Natural killer cell (primary cell): ENCODE measurements around the gene SEC14L2. TPM values are rescaled to one million over a fixed set of nuclear protein-coding genes. Genes with fewer than 3 reads are reported as not detected.
A peak's percentile ranks its signal among the peaks of the same experiment; 100 is the strongest.
"Not testable (repeated sequence)": the region's sequence is repeated elsewhere in the genome, so short reads cannot be mapped to it uniquely, and the experiment has no call there.

Source experiments
- ATAC-seq, 3 donors: fragments of 150-1000 bp in 2 of 3; fragments of 200-7000 bp in 1 of 3; cut with Tn5 transposase; 1 replicate in 1 of 3; 2 replicates in 2 of 3; pipeline ENCODE4 v1.10.0; 2021; ENCODE audit warnings: mild to moderate bottlenecking in 2 of 3, moderate library complexity in 2 of 3
- DNase-seq, 2 donors: peaks; one replicate each; pipeline versions ENCODE4 v3.0.0 to v3.0.0-alpha.2; 2013 to 2021; ENCODE audit warnings: mixed read lengths in 1 of 2
- H3K27ac ChIP-seq: one replicate; pipeline ENCODE4 v1.5.1; 2013; ENCODE audit warnings: mild to moderate bottlenecking, low read length
- H3K27me3 ChIP-seq: one replicate; pipeline ENCODE4 v1.6.1; 2013; ENCODE audit warnings: low read length; ENCODE audit not compliant: control insufficient read depth, insufficient read depth
- H3K36me3 ChIP-seq: one replicate; pipeline ENCODE4 v1.6.1; 2013; ENCODE audit warnings: low read length; ENCODE audit not compliant: control insufficient read depth, insufficient read depth
- H3K4me1 ChIP-seq: one replicate; pipeline ENCODE4 v1.6.1; 2013; ENCODE audit warnings: low read length; ENCODE audit not compliant: control insufficient read depth, insufficient read depth
- H3K4me3 ChIP-seq: one replicate; pipeline ENCODE4 v1.5.1; 2013; ENCODE audit warnings: low read length
- H3K9me3 ChIP-seq: one replicate; pipeline ENCODE4 v1.6.1; 2013; ENCODE audit warnings: low read length; ENCODE audit not compliant: control insufficient read depth, insufficient read depth
- H3K27ac Mint-ChIP-seq, 2 donors: one replicate each; pipeline ENCODE4 v1.8.0; 2022; ENCODE audit warnings: mild to moderate bottlenecking in 2 of 2, mixed read lengths in 2 of 2, moderate library complexity in 1 of 2
- H3K27me3 Mint-ChIP-seq, 2 donors: one replicate each; pipeline ENCODE4 v1.8.0; 2022; ENCODE audit warnings: low read depth in 2 of 2, mixed read lengths in 2 of 2
- H3K36me3 Mint-ChIP-seq: one replicate; pipeline ENCODE4 v1.8.0; 2022; ENCODE audit warnings: mixed read lengths
- H3K4me1 Mint-ChIP-seq, 2 donors: one replicate each; pipeline ENCODE4 v1.8.0; 2022; ENCODE audit warnings: mixed read lengths in 2 of 2
- H3K4me3 Mint-ChIP-seq: one replicate; pipeline ENCODE4 v1.8.0; 2022; ENCODE audit warnings: mild to moderate bottlenecking, moderate library complexity, mixed read lengths
- H3K9me3 Mint-ChIP-seq, 2 donors: one replicate each; pipeline ENCODE4 v1.8.0; 2022; ENCODE audit warnings: mixed read lengths in 2 of 2
- CTCF ChIP-seq: fragments of 200-600 bp; IDR thresholded peaks from one replicate; pipeline ENCODE4 v1.8.0; 2022; ENCODE audit warnings: antibody characterized with exemption
- WGBS: methylation state at CpG from one replicate; pipeline ENCODE4 v1.1.7; 2013; ENCODE audit warnings: missing lambda C conversion rate; ENCODE audit not compliant: insufficient coverage; 5-methylcytosine and 5-hydroxymethylcytosine counted together
- intact Hi-C: fragments of 100-400 bp; cut with micrococcal nuclease; formaldehyde crosslinking; loops from one replicate; pipeline ENCODE4 v1.14.2; 2022
- total RNA-seq, 4 donors: library from RNA; stranded (reverse); fragments of 120-200 nt in 1 of 4; gene quantifications; one replicate each; pipeline versions ENCODE4 v1.2.3 to v1.2.4, GENCODE V29; 2013 to 2022

SEC14L2 gene
- total RNA-seq, 3 donors from 2014 or later (not counting 1 experiment from before 2014, with no cell fraction given): 0.71 to 6.6 (median 2.7) TPM

- no peak overlapping the region for H3K27ac Mint-ChIP-seq
- peaks cover 28% of the 10 kb centered on the region for H3K27me3 ChIP-seq
- peaks cover 38% of the 10 kb centered on the region in 2 donors for H3K27me3 Mint-ChIP-seq
- DNase-seq: peak in 1 of 2 donors; percentile 44
- 73% methylated on average over 25 of the region's 25 CpGs for WGBS
- peaks cover 13 to 24% of the 10 kb centered on the region in 2 donors for H3K4me1 Mint-ChIP-seq
- no peak overlapping the region for H3K27ac ChIP-seq
- no peaks in the 10 kb centered on the region for H3K9me3 Mint-ChIP-seq
- H3K4me3 ChIP-seq: no peak overlapping the region
- TF ChIP-seq CTCF: no peak
- intact Hi-C loops: no loop called here
- H3K4me1 ChIP-seq: peaks cover 28% of the 10 kb centered on the region
- H3K4me3 Mint-ChIP-seq: peak overlapping the region; percentile 40
- no peaks in the 10 kb centered on the region for H3K36me3 ChIP-seq
- H3K36me3 Mint-ChIP-seq: no peaks in the 10 kb centered on the region
- no peaks in the 10 kb centered on the region for H3K9me3 ChIP-seq
- ATAC-seq: peak in 1 of 3 donors; percentile 24
These were observed 2.2 kb downstream of the SEC14L2 start for GRCh38 chr22:30398685-30399680.

GRCh38 chr22:30399718-30400117 lies 2.9 kb downstream of the SEC14L2 start:
- H3K36me3 Mint-ChIP-seq: no peaks in the 10 kb centered on the region
- ATAC-seq: no peak
- DNase-seq: no peak
- Histone ChIP-seq H3K9me3 (no peaks in the 10 kb centered on the region), H3K27ac (no peak overlapping the region), H3K4me3 (no peak overlapping the region), H3K27me3 (peaks cover 28% of the 10 kb centered on the region), H3K4me1 (peaks cover 28% of the 10 kb centered on the region), H3K36me3 (no peaks in the 10 kb centered on the region)
- intact Hi-C loops: no loop called here
- no peak overlapping the region for H3K27ac Mint-ChIP-seq
- TF ChIP-seq CTCF: no peak
- no peaks in the 10 kb centered on the region for H3K9me3 Mint-ChIP-seq
- H3K4me3 Mint-ChIP-seq: no peak overlapping the region
- H3K4me1 Mint-ChIP-seq: peaks cover 13 to 24% of the 10 kb centered on the region in 2 donors
- 90% methylated on average over 4 of the region's 5 CpGs for WGBS
- H3K27me3 Mint-ChIP-seq: peaks cover 36% of the 10 kb centered on the region in 2 donors

GRCh38 chr22:30400159-30400558 lies 3.3 kb downstream of the SEC14L2 start:
- Histone ChIP-seq H3K27ac (no peak overlapping the region), H3K27me3 (peaks cover 28% of the 10 kb centered on the region), H3K36me3 (no peaks in the 10 kb centered on the region), H3K4me1 (peaks cover 28% of the 10 kb centered on the region), H3K4me3 (no peak overlapping the region), H3K9me3 (no peaks in the 10 kb centered on the region)
- peaks cover 32 to 33% of the 10 kb centered on the region in 2 donors for H3K27me3 Mint-ChIP-seq
- no peak for DNase-seq
- H3K36me3 Mint-ChIP-seq: no peaks in the 10 kb centered on the region
- no peaks in the 10 kb centered on the region for H3K9me3 Mint-ChIP-seq
- intact Hi-C loops: no loop called here
- no peak overlapping the region for H3K27ac Mint-ChIP-seq
- no peak overlapping the region for H3K4me3 Mint-ChIP-seq
- no peak for ATAC-seq
- WGBS: 84% methylated on average over 1 of the region's 1 CpG
- TF ChIP-seq CTCF: no peak
- peaks cover 13 to 24% of the 10 kb centered on the region in 2 donors for H3K4me1 Mint-ChIP-seq

GRCh38 chr22:30401024-30401423 lies 4.2 kb downstream of the SEC14L2 start:
- 100% methylated on average over 2 of the region's 3 CpGs for WGBS
- H3K9me3 ChIP-seq, intact Hi-C loops, H3K27ac ChIP-seq, H3K4me3 Mint-ChIP-seq, H3K27ac Mint-ChIP-seq, DNase-seq, H3K4me3 ChIP-seq, H3K36me3 ChIP-seq, ATAC-seq, H3K9me3 Mint-ChIP-seq, H3K36me3 Mint-ChIP-seq: not testable (repeated sequence)
- Mint-ChIP-seq H3K27me3 (peaks cover 23 to 26% of the 10 kb centered on the region in 2 donors), H3K4me1 (peaks cover 13 to 24% of the 10 kb centered on the region in 2 donors)
- Histone ChIP-seq H3K4me1 (peaks cover 28% of the 10 kb centered on the region), H3K27me3 (peaks cover 22% of the 10 kb centered on the region)
